Glutamatergic neuron (in vitro differentiated cells): ENCODE measurements around the gene CATSPER1. TPM values are rescaled to one million over a fixed set of nuclear protein-coding genes. Genes with fewer than 3 reads are reported as not detected.

Source experiments
- DNase-seq: peaks from one replicate; pipeline ENCODE4 v3.0.0; 2022
- H3K27ac Mint-ChIP-seq: one replicate; pipeline ENCODE4 v1.8.0; 2020; ENCODE audit warnings: mild to moderate bottlenecking, mixed read lengths, inconsistent platforms; ENCODE audit not compliant: unreplicated experiment
- H3K27me3 Mint-ChIP-seq: one replicate; pipeline ENCODE4 v1.8.0; 2020; ENCODE audit warnings: mild to moderate bottlenecking, moderate library complexity, mixed read lengths, inconsistent platforms; ENCODE audit not compliant: unreplicated experiment
- H3K36me3 Mint-ChIP-seq: one replicate; pipeline ENCODE4 v1.8.0; 2020; ENCODE audit warnings: mild to moderate bottlenecking, mixed read lengths, inconsistent platforms; ENCODE audit not compliant: unreplicated experiment
- H3K4me1 Mint-ChIP-seq: one replicate; pipeline ENCODE4 v1.8.0; 2020; ENCODE audit warnings: mild to moderate bottlenecking, low read depth, mixed read lengths, inconsistent platforms; ENCODE audit not compliant: unreplicated experiment
- H3K4me3 Mint-ChIP-seq: one replicate; pipeline ENCODE4 v1.8.0; 2020; ENCODE audit warnings: mild to moderate bottlenecking, mixed read lengths, inconsistent platforms; ENCODE audit not compliant: unreplicated experiment
- H3K9me3 Mint-ChIP-seq: one replicate; pipeline ENCODE4 v1.8.0; 2020; ENCODE audit warnings: mild to moderate bottlenecking, moderate library complexity, mixed read lengths, inconsistent platforms; ENCODE audit not compliant: unreplicated experiment
- CTCF ChIP-seq: fragments of 200-600 bp; sonication (generic); IDR thresholded peaks from one replicate; pipeline ENCODE4 v1.5.0; 2021; ENCODE audit not compliant: partially characterized antibody, unreplicated experiment
- total RNA-seq: library from RNA; stranded (reverse); fragmentation: NEBNext Ultra II Directional; extraction: Animal tissue kit (Norgen Biotek cat#: 25700); gene quantifications from one replicate; pipeline ENCODE4 v1.2.1, GENCODE V29; 2021; ENCODE audit not compliant: unreplicated experiment

Gene CATSPER1
- total RNA-seq, 1 donor from 2014 or later: not detected

- H3K9me3 Mint-ChIP-seq: peaks cover 5% of the 10 kb centered on the region
- H3K27me3 Mint-ChIP-seq: peaks cover 17% of the 10 kb centered on the region
- H3K27ac Mint-ChIP-seq: no peak overlapping the region
- peak; percentile 91 for DNase-seq
- no peaks in the 10 kb centered on the region for H3K4me1 Mint-ChIP-seq
- no peaks in the 10 kb centered on the region for H3K36me3 Mint-ChIP-seq
- peak overlapping the region; percentile 34 for H3K4me3 Mint-ChIP-seq
- TF ChIP-seq CTCF: peak; percentile 97
Observed at GRCh38 chr11:66022401-66023185, 3.7 kb downstream of the CATSPER1 start.

DNA sequence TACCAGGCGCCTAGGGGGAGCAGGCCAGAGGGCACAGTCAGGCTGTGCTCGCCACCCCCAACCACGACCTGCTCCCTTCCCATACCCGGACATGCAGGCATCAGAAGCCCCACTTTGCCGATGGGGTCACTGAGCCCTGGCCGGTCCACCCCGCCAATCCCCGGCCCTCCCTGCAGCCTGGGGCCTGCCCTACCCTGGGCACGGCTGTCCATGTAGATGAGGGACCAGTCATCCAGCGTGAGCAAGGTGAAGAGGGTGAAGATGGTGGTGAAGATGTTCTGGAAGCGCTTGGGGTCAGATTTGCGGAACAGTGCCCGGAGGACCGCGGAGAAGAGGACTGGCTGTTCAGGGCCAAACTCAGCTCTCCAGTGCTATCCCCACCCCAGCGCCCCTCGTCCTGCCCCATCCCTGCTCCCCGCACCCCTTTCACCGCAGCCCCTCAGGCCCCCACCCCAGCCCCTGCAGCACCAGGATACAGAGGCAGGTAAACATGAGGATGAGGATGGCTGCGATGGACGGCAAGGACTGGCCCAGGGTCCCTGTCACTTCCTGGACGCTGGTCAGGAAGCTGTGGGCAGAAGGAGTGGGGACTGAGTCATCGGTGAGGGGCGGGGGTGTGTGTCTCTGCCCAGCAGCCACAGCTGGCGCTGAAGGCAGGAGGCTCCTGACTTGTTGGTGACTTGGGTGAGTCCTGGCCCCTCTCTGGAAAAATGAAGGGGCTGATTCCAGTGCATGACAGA lies 5.5 kb downstream of the CATSPER1 start:
- H3K27ac Mint-ChIP-seq: no peak overlapping the region
- H3K9me3 Mint-ChIP-seq: peaks cover 5% of the 10 kb centered on the region

GRCh38 chr11:66020212-66020611 lies 6.1 kb downstream of the CATSPER1 start:
- TF ChIP-seq CTCF: no peak
- H3K36me3 Mint-ChIP-seq: no peaks in the 10 kb centered on the region
- no peak for DNase-seq
- no peaks in the 10 kb centered on the region for H3K4me1 Mint-ChIP-seq
- H3K9me3 Mint-ChIP-seq: peaks cover 5% of the 10 kb centered on the region
- peaks cover 16% of the 10 kb centered on the region for H3K27me3 Mint-ChIP-seq
- H3K27ac Mint-ChIP-seq: no peak overlapping the region
- H3K4me3 Mint-ChIP-seq: no peak overlapping the region

More for the DNA sequence above, 5.5 kb downstream of the CATSPER1 start:
- TF ChIP-seq CTCF: no peak
- H3K4me3 Mint-ChIP-seq: no peak overlapping the region
- no peak for DNase-seq
- no peaks in the 10 kb centered on the region for H3K36me3 Mint-ChIP-seq
- H3K4me1 Mint-ChIP-seq: no peaks in the 10 kb centered on the region
- H3K27me3 Mint-ChIP-seq: peaks cover 17% of the 10 kb centered on the region

- TF ChIP-seq CTCF: no peak
- peaks cover 3% of the 10 kb centered on the region for H3K27me3 Mint-ChIP-seq
- no peak for DNase-seq
- no peak overlapping the region for H3K27ac Mint-ChIP-seq
- no peaks in the 10 kb centered on the region for H3K9me3 Mint-ChIP-seq
- no peaks in the 10 kb centered on the region for H3K36me3 Mint-ChIP-seq
- no peaks in the 10 kb centered on the region for H3K4me1 Mint-ChIP-seq
- no peak overlapping the region for H3K4me3 Mint-ChIP-seq
Observed at GRCh38 chr11:66017321-66017720, 9.0 kb downstream of the CATSPER1 start.

DNA sequence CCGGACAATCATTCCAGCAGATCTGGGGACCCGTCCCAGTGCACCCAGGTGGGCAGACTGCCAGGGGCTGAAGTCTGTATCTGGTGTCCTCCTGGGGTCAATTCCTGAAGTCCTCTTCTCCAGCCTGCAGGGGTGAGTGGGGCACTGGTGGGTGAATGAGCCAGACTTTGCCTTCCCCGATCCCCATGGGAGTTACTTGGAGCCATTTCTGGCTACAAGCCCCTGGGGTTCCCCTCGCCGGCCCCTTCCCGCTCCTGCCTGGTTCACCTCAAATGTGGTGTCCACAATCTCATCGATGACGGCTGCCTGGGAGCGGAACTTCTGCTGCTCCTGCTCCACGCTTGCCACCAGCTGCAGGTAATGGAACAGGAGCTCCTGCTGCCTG lies 9.5 kb downstream of the CATSPER1 start:
- no peak for DNase-seq
- no peaks in the 10 kb centered on the region for H3K9me3 Mint-ChIP-seq
- no peaks in the 10 kb centered on the region for H3K4me1 Mint-ChIP-seq
- H3K4me3 Mint-ChIP-seq: no peak overlapping the region
- no peaks in the 10 kb centered on the region for H3K36me3 Mint-ChIP-seq
- H3K27me3 Mint-ChIP-seq: peaks cover 3% of the 10 kb centered on the region
- TF ChIP-seq CTCF: no peak
- no peak overlapping the region for H3K27ac Mint-ChIP-seq
